ENCODE data around the gene RAB27A.
A peak's percentile ranks its signal among the peaks of the same experiment; 100 is the strongest.

The RAB27A gene

GRCh38 chr15:55279746-55280351, 9.8 kb downstream of the RAB27A start:
- H3K27me3 ChIP-seq (ENCODE audit: insufficient read depth, low read depth), result no peaks in the 10 kb centered on the region
- H2AFZ ChIP-seq (ENCODE audit: low read depth), result no peak overlapping the region
- peak overlapping the region; percentile 89 for H3K27ac ChIP-seq
- peak overlapping the region; percentile 71 for H3K4me2 ChIP-seq
- peaks cover 72% of the 10 kb centered on the region for H3K79me2 ChIP-seq (ENCODE audit: insufficient read depth, low read depth)
- peak overlapping the region; percentile 33 for H3K9ac ChIP-seq
- no peak overlapping the region for H3K4me3 ChIP-seq (IDR thresholded peaks at IDR 0.05; ENCODE audit: insufficient read depth, low read depth, low read length)
- TF ChIP-seq CTCF (conservative IDR thresholded peaks at IDR 0.05; ENCODE audit: low read depth, low read length), result no peak
- H3K4me1 ChIP-seq (ENCODE audit: low read depth, poor library complexity, severe bottlenecking), result peaks cover 100% of the 10 kb centered on the region
- H4K20me1 ChIP-seq (ENCODE audit: insufficient read depth), result no peaks in the 10 kb centered on the region
- H3K36me3 ChIP-seq (ENCODE audit: insufficient read depth), result no peaks in the 10 kb centered on the region

- Histone ChIP-seq H3K79me2 (ENCODE audit: insufficient read depth, low read depth) (peaks cover 69% of the 10 kb centered on the region), H2AFZ (ENCODE audit: low read depth) (no peak overlapping the region), H3K4me1 (ENCODE audit: low read depth, poor library complexity, severe bottlenecking) (peaks cover 100% of the 10 kb centered on the region)
Measured at GRCh38 chr15:55279100-55279745, 10.4 kb downstream of the RAB27A start.

GRCh38 chr15:55277715-55278114, 11.9 kb downstream of the RAB27A start:
- peak overlapping the region; percentile 89 for H3K27ac ChIP-seq
- H3K79me2 ChIP-seq (ENCODE audit: insufficient read depth, low read depth), result peaks cover 67% of the 10 kb centered on the region
- H4K20me1 ChIP-seq (ENCODE audit: insufficient read depth), result no peaks in the 10 kb centered on the region
- H2AFZ ChIP-seq (ENCODE audit: low read depth), result no peak overlapping the region
- no peaks in the 10 kb centered on the region for H3K27me3 ChIP-seq (ENCODE audit: insufficient read depth, low read depth)
- H3K36me3 ChIP-seq (ENCODE audit: insufficient read depth), result no peaks in the 10 kb centered on the region
- H3K4me3 ChIP-seq (IDR thresholded peaks at IDR 0.05; ENCODE audit: insufficient read depth, low read depth, low read length), result no peak overlapping the region
- peak overlapping the region; percentile 23; the same call in 1 of the 2 replicates for H3K9ac ChIP-seq
- TF ChIP-seq CTCF (conservative IDR thresholded peaks at IDR 0.05; ENCODE audit: low read depth, low read length), result no peak
- peak overlapping the region; percentile 72 for H3K4me2 ChIP-seq
- H3K4me1 ChIP-seq (ENCODE audit: low read depth, poor library complexity, severe bottlenecking), result peaks cover 89% of the 10 kb centered on the region

More at GRCh38 chr15:55279100-55279745, 10.4 kb downstream of the RAB27A start:
- Histone ChIP-seq H3K27me3 (ENCODE audit: insufficient read depth, low read depth) (no peaks in the 10 kb centered on the region), H3K4me3 (IDR thresholded peaks at IDR 0.05; ENCODE audit: insufficient read depth, low read depth, low read length) (no peak overlapping the region), H3K4me2 (peak overlapping the region; percentile 71), H3K36me3 (ENCODE audit: insufficient read depth) (no peaks in the 10 kb centered on the region), H3K27ac (peak overlapping the region; percentile 89), H3K9ac (peak overlapping the region; percentile 33), H4K20me1 (ENCODE audit: insufficient read depth) (no peaks in the 10 kb centered on the region)
- no peak for TF ChIP-seq CTCF (conservative IDR thresholded peaks at IDR 0.05; ENCODE audit: low read depth, low read length)

GRCh38 chr15:55277116-55277564, 12.5 kb downstream of the RAB27A start:
- H3K4me2 ChIP-seq, result peak overlapping the region; percentile 72
- H3K79me2 ChIP-seq (ENCODE audit: insufficient read depth, low read depth), result peaks cover 67% of the 10 kb centered on the region
- no peak for TF ChIP-seq CTCF (conservative IDR thresholded peaks at IDR 0.05; ENCODE audit: low read depth, low read length)
- no peak overlapping the region for H3K4me3 ChIP-seq (IDR thresholded peaks at IDR 0.05; ENCODE audit: insufficient read depth, low read depth, low read length)
- H3K9ac ChIP-seq, result peak overlapping the region; percentile 23; the same call in 1 of the 2 replicates
- no peaks in the 10 kb centered on the region for H3K36me3 ChIP-seq (ENCODE audit: insufficient read depth)
- H3K27me3 ChIP-seq (ENCODE audit: insufficient read depth, low read depth), result no peaks in the 10 kb centered on the region
- H3K4me1 ChIP-seq (ENCODE audit: low read depth, poor library complexity, severe bottlenecking), result peaks cover 84% of the 10 kb centered on the region
- H2AFZ ChIP-seq (ENCODE audit: low read depth), result peak overlapping the region; percentile 15; the same call in 1 of the 2 replicates
- H4K20me1 ChIP-seq (ENCODE audit: insufficient read depth), result no peaks in the 10 kb centered on the region
- peak overlapping the region; percentile 89 for H3K27ac ChIP-seq

Measured in KMS-11 (cell line).